ENCODE measurements around the gene LAMB1. TPM values are rescaled to one million over a fixed set of nuclear protein-coding genes. Genes with fewer than 3 reads are reported as not detected.
"Not testable (repeated sequence)": the region's sequence is repeated elsewhere in the genome, so short reads cannot be mapped to it uniquely, and the experiment has no call there.

LAMB1 gene
- total RNA-seq, 3 donors from 2014 or later, result 82.0 to 165 (median 148) TPM

GRCh38 chr7:107909445-107909844 lies 93.5 kb downstream of the LAMB1 start:
- peaks cover 11% of the 10 kb centered on the region for H3K36me3 ChIP-seq (ENCODE audit: low read depth)
- no peaks in the 10 kb centered on the region for H3K4me1 ChIP-seq (ENCODE audit: low read depth)
- no peak overlapping the region for H3K4me3 ChIP-seq
- TF ChIP-seq, protein P1, sequence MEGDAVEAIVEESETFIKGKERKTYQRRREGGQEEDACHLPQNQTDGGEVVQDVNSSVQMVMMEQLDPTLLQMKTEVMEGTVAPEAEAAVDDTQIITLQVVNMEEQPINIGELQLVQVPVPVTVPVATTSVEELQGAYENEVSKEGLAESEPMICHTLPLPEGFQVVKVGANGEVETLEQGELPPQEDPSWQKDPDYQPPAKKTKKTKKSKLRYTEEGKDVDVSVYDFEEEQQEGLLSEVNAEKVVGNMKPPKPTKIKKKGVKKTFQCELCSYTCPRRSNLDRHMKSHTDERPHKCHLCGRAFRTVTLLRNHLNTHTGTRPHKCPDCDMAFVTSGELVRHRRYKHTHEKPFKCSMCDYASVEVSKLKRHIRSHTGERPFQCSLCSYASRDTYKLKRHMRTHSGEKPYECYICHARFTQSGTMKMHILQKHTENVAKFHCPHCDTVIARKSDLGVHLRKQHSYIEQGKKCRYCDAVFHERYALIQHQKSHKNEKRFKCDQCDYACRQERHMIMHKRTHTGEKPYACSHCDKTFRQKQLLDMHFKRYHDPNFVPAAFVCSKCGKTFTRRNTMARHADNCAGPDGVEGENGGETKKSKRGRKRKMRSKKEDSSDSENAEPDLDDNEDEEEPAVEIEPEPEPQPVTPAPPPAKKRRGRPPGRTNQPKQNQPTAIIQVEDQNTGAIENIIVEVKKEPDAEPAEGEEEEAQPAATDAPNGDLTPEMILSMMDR (IDR thresholded peaks at IDR 0.05), result no peak
- no peak for DNase-seq
- no peak for ATAC-seq
- no peaks in the 10 kb centered on the region for H3K9me3 ChIP-seq
- intact Hi-C loops (cut with DNase I, micrococcal nuclease), result no loop called here

- H3K36me3 ChIP-seq (ENCODE audit: low read depth), result peaks cover 11% of the 10 kb centered on the region
- no peak overlapping the region for H3K4me3 ChIP-seq
- H3K9me3 ChIP-seq, result no peaks in the 10 kb centered on the region
- intact Hi-C loops (cut with DNase I, micrococcal nuclease), result no loop called here
- TF ChIP-seq, protein P1 (IDR thresholded peaks at IDR 0.05), result no peak
- no peak for ATAC-seq
- H3K4me1 ChIP-seq (ENCODE audit: low read depth), result no peaks in the 10 kb centered on the region
- no peak for DNase-seq
Observed at GRCh38 chr7:107907790-107908189, 95.2 kb downstream of the LAMB1 start.

- DNase-seq (no peak), ATAC-seq (no peak)
- peaks cover 6% of the 10 kb centered on the region for H3K36me3 ChIP-seq (ENCODE audit: low read depth)
- no peak overlapping the region for H3K4me3 ChIP-seq
- H3K4me1 ChIP-seq (ENCODE audit: low read depth), result no peaks in the 10 kb centered on the region
- TF ChIP-seq, protein P1 (IDR thresholded peaks at IDR 0.05), result no peak
- intact Hi-C loops (cut with DNase I, micrococcal nuclease), result no loop called here
- no peaks in the 10 kb centered on the region for H3K9me3 ChIP-seq
Observed at GRCh38 chr7:107902381-107902780, 100.6 kb downstream of the LAMB1 start.

GRCh38 chr7:107900496-107901015 lies 102.4 kb downstream of the LAMB1 start:
- TF ChIP-seq, protein P1 (IDR thresholded peaks at IDR 0.05), result no peak

GRCh38 chr7:107898997-107899594 lies 103.9 kb downstream of the LAMB1 start:
- TF ChIP-seq, protein P1 (IDR thresholded peaks at IDR 0.05), result no peak
- ATAC-seq, result no peak
- no peak overlapping the region for H3K4me3 ChIP-seq
- H3K36me3 ChIP-seq (ENCODE audit: low read depth), result no peaks in the 10 kb centered on the region
- no peaks in the 10 kb centered on the region for H3K4me1 ChIP-seq (ENCODE audit: low read depth)
- intact Hi-C loops (cut with DNase I, micrococcal nuclease), result no loop called here
- H3K9me3 ChIP-seq, result no peaks in the 10 kb centered on the region
- no peak for DNase-seq

More at GRCh38 chr7:107900496-107901015, 102.4 kb downstream of the LAMB1 start:
- ATAC-seq, result no peak
- H3K4me1 ChIP-seq (ENCODE audit: low read depth), result no peaks in the 10 kb centered on the region
- no peaks in the 10 kb centered on the region for H3K36me3 ChIP-seq (ENCODE audit: low read depth)
- no peaks in the 10 kb centered on the region for H3K9me3 ChIP-seq
- H3K4me3 ChIP-seq, result no peak overlapping the region
- DNase-seq, result no peak
- intact Hi-C loops (cut with DNase I, micrococcal nuclease), result no loop called here

DNA sequence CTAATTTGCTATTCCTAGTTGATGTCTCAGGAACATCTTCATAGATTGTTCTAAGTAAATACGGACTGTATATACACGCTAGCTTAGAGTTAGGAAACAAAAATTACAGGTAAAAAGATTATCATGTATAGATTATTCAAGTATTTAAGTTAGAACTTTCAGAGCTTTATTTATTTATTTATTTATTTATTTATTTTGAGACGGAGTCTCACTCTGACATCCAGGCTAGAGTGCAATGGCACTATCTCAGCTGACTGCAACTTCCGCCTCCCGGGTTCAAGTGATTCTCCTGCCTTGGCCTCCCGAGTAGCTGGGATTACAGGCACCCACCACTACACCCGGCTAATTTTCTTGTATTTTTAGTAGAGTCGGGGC lies 110.6 kb downstream of the LAMB1 start:
- H3K36me3 ChIP-seq (ENCODE audit: low read depth); DNase-seq; H3K4me3 ChIP-seq; intact Hi-C loops (cut with DNase I, micrococcal nuclease); ATAC-seq; H3K9me3 ChIP-seq: not testable (repeated sequence)
- peaks cover 24% of the 10 kb centered on the region for H3K4me1 ChIP-seq (ENCODE audit: low read depth)
